Measurements from ENCODE around the gene CRTC3. TPM values are rescaled to one million over a fixed set of nuclear protein-coding genes. Genes with fewer than 3 reads are reported as not detected.

The CRTC3 gene
- total RNA-seq, 4 donors from 2014 or later: 46.4 to 66.8 (median 59.8) TPM

- intact Hi-C loops (cut with DNase I): no loop called here
- peak overlapping the region; percentile 38 to 85 (median 80) for H3K27ac ChIP-seq (replicated peaks in 1 of 4)
- peaks cover 59 to 68% (median 66%) of the 10 kb centered on the region in 4 donors for H3K4me1 ChIP-seq
These were observed 34.3 kb downstream of the CRTC3 start for GRCh38 chr15:90564051-90564450.

GRCh38 chr15:90564590-90564989 lies 34.9 kb downstream of the CRTC3 start:
- no peak for DNase-seq (ENCODE audit: extremely low spot score)
- no peak overlapping the region for H3K4me3 ChIP-seq
- H3K27ac ChIP-seq (replicated peaks in 1 of 4): peak overlapping the region in 3 of 4 donors; percentile 38 to 81 (median 78)
- TF ChIP-seq CTCF (IDR thresholded peaks at IDR 0.05) (no peak), EP300 (IDR thresholded peaks at IDR 0.05) (no peak), POLR2AphosphoS5 (IDR thresholded peaks at IDR 0.05) (no peak), POLR2A (IDR thresholded peaks at IDR 0.05; ENCODE audit: low read depth) (no peak)
- WGBS: 89% methylated on average over 2 of the region's 2 CpGs
- no peaks in the 10 kb centered on the region for H3K36me3 ChIP-seq
- intact Hi-C loops (cut with DNase I): no loop called here
- H3K27me3 ChIP-seq: no peaks in the 10 kb centered on the region
- no peaks in the 10 kb centered on the region for H3K9me3 ChIP-seq
- peaks cover 54 to 62% (median 61%) of the 10 kb centered on the region in 4 donors for H3K4me1 ChIP-seq

More at GRCh38 chr15:90564051-90564450, 34.3 kb downstream of the CRTC3 start:
- Histone ChIP-seq H3K36me3 (no peaks in the 10 kb centered on the region), H3K27me3 (no peaks in the 10 kb centered on the region), H3K4me3 (no peak overlapping the region), H3K9me3 (no peaks in the 10 kb centered on the region)
- WGBS: 43% methylated on average over 1 of the region's 1 CpG
- TF ChIP-seq POLR2AphosphoS5 (IDR thresholded peaks at IDR 0.05): no peak
- TF ChIP-seq CTCF (IDR thresholded peaks at IDR 0.05): no peak
- no peak for TF ChIP-seq POLR2A (IDR thresholded peaks at IDR 0.05; ENCODE audit: low read depth)
- TF ChIP-seq EP300 (IDR thresholded peaks at IDR 0.05): no peak
- DNase-seq (ENCODE audit: extremely low spot score): no peak

GRCh38 chr15:90565866-90566265 lies 36.1 kb downstream of the CRTC3 start:
- H3K9me3 ChIP-seq: no peaks in the 10 kb centered on the region
- H3K36me3 ChIP-seq: no peaks in the 10 kb centered on the region
- peaks cover 51 to 59% (median 54%) of the 10 kb centered on the region in 4 donors for H3K4me1 ChIP-seq
- TF ChIP-seq EP300 (IDR thresholded peaks at IDR 0.05) (no peak), POLR2AphosphoS5 (IDR thresholded peaks at IDR 0.05) (no peak), POLR2A (IDR thresholded peaks at IDR 0.05; ENCODE audit: low read depth) (no peak), CTCF (IDR thresholded peaks at IDR 0.05) (no peak)
- intact Hi-C loops (cut with DNase I): no loop called here
- no peak for DNase-seq (ENCODE audit: extremely low spot score)
- H3K27me3 ChIP-seq: no peaks in the 10 kb centered on the region
- no peak overlapping the region for H3K4me3 ChIP-seq
- H3K27ac ChIP-seq (replicated peaks in 1 of 4): no peak overlapping the region

- 53% methylated on average over 5 of the region's 5 CpGs for WGBS
- no peak overlapping the region for H3K4me3 ChIP-seq
These were observed 40.9 kb downstream of the CRTC3 start for GRCh38 chr15:90570643-90571042.

More at GRCh38 chr15:90570643-90571042, 40.9 kb downstream of the CRTC3 start:
- H3K27ac ChIP-seq (replicated peaks in 1 of 4): peak overlapping the region in 1 of 4 donors; percentile 40
- H3K27me3 ChIP-seq: no peaks in the 10 kb centered on the region
- no peaks in the 10 kb centered on the region for H3K36me3 ChIP-seq
- no peak for DNase-seq (ENCODE audit: extremely low spot score)
- intact Hi-C loops (cut with DNase I): no loop called here
- H3K9me3 ChIP-seq: no peaks in the 10 kb centered on the region
- TF ChIP-seq POLR2A (IDR thresholded peaks at IDR 0.05; ENCODE audit: low read depth) (no peak), POLR2AphosphoS5 (IDR thresholded peaks at IDR 0.05) (no peak), EP300 (IDR thresholded peaks at IDR 0.05) (no peak), CTCF (IDR thresholded peaks at IDR 0.05) (no peak)
- H3K4me1 ChIP-seq: peaks cover 20 to 32% (median 21%) of the 10 kb centered on the region in 4 donors

Measured in esophagus muscularis mucosa (tissue), 4 donors.